Lung (tissue), 12 donors: Measurements from ENCODE around the gene ANO8. TPM values are rescaled to one million over a fixed set of nuclear protein-coding genes. Genes with fewer than 3 reads are reported as not detected.

Source experiments
- ATAC-seq: fragments of 200-7000 bp; cut with Tn5 transposase; one replicate; pipeline ENCODE4 v1.9.1; 2020; ENCODE audit warnings: moderate number of reproducible peaks; ENCODE audit not compliant: insufficient read depth, low FRiP score
- DNase-seq, 3 donors: peaks; one replicate each; pipeline ENCODE4 v3.0.0-alpha.2; 2013 to 2017
- H3K27ac ChIP-seq, 2 donors: one replicate each; pipeline ENCODE4 v1.5.1; 2013; ENCODE audit warnings: mild to moderate bottlenecking in 2 of 2, moderate library complexity in 2 of 2, control low read depth in 1 of 2, inconsistent platforms in 1 of 2, low read depth in 1 of 2, low read length in 1 of 2
- H3K27me3 ChIP-seq, 3 donors: one replicate each; pipeline ENCODE4 v1.5.1; 2013; ENCODE audit warnings: low read length in 2 of 3; ENCODE audit not compliant: control insufficient read depth in 3 of 3, insufficient read depth in 3 of 3
- H3K36me3 ChIP-seq, 4 donors: one replicate each; pipeline ENCODE4 v1.5.1; 2013; ENCODE audit warnings: low read length in 4 of 4, mild to moderate bottlenecking in 1 of 4, moderate library complexity in 1 of 4; ENCODE audit not compliant: control insufficient read depth in 4 of 4, insufficient read depth in 4 of 4
- H3K4me1 ChIP-seq, 5 donors: one replicate each; pipeline ENCODE4 v1.5.1; 2013; ENCODE audit warnings: low read length in 5 of 5, mild to moderate bottlenecking in 2 of 5, moderate library complexity in 1 of 5; ENCODE audit not compliant: control insufficient read depth in 5 of 5, insufficient read depth in 5 of 5
- H3K4me3 ChIP-seq: one replicate; pipeline ENCODE4 v1.5.1; 2013; ENCODE audit warnings: mild to moderate bottlenecking, control low read depth, moderate library complexity
- H3K9ac ChIP-seq, 2 donors: one replicate each; pipeline ENCODE4 v1.5.1; 2013; ENCODE audit warnings: low read length in 2 of 2, control low read depth in 1 of 2; ENCODE audit not compliant: insufficient read depth in 1 of 2
- H3K9me3 ChIP-seq, 4 donors: one replicate each; pipeline ENCODE4 v1.5.1; 2013; ENCODE audit warnings: low read length in 3 of 4, mild to moderate bottlenecking in 1 of 4, moderate library complexity in 1 of 4; ENCODE audit not compliant: control insufficient read depth in 4 of 4, insufficient read depth in 3 of 4
- WGBS, 2 donors: extraction: QIAGEN DNeasy Blood & Tissue Kit; methylation state at CpG; one replicate each; pipeline ENCODE4 v1.1.7; 2013; 5-methylcytosine and 5-hydroxymethylcytosine counted together
- polyA plus RNA-seq, 2 donors: library from polyadenylated mRNA; stranded (reverse); fragments of 200-250 nt; gene quantifications; one replicate each; pipeline ENCODE4 v1.2.1, GENCODE V29; 2013
- total RNA-seq, 2 donors: library from RNA; depleted of rRNA in 1 of 2; stranded (reverse); fragments of >200 nt in 1 of 2; gene quantifications; one replicate each; pipeline ENCODE4 v1.2.1, GENCODE V29; 2014 to 2021
- TF ChIP-seq, protein P1 (sequence below): IDR thresholded peaks from 2 replicates; pipeline ENCODE4 v1.5.1; 2012; ENCODE audit warnings: mild to moderate bottlenecking; ENCODE audit errors: control extremely low read depth, extremely low read depth
- donor health status: control.
- donor health status: control.
- donor health status: Bipolar disorder and iron deficiency.
- donor health status: healthy.
- donor health status: DM: yes; HTN: yes; CAD: no.

Gene ANO8
- total and polyA plus RNA-seq, 4 donors: 7.1 to 22.5 (median 8.0) TPM

GRCh38 chr19:17330262-17331044 is 4.2 kb downstream of the ANO8 start:
- H3K9me3 ChIP-seq: no peaks in the 10 kb centered on the region
- H3K27me3 ChIP-seq: peaks cover 0 to 9% (median 2%) of the 10 kb centered on the region in 3 donors
- 95% methylated on average over 24 of the region's 24 CpGs for WGBS, 2 donors
- no peak overlapping the region for H3K9ac ChIP-seq
- TF ChIP-seq, protein P1, sequence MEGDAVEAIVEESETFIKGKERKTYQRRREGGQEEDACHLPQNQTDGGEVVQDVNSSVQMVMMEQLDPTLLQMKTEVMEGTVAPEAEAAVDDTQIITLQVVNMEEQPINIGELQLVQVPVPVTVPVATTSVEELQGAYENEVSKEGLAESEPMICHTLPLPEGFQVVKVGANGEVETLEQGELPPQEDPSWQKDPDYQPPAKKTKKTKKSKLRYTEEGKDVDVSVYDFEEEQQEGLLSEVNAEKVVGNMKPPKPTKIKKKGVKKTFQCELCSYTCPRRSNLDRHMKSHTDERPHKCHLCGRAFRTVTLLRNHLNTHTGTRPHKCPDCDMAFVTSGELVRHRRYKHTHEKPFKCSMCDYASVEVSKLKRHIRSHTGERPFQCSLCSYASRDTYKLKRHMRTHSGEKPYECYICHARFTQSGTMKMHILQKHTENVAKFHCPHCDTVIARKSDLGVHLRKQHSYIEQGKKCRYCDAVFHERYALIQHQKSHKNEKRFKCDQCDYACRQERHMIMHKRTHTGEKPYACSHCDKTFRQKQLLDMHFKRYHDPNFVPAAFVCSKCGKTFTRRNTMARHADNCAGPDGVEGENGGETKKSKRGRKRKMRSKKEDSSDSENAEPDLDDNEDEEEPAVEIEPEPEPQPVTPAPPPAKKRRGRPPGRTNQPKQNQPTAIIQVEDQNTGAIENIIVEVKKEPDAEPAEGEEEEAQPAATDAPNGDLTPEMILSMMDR: no peak
- peaks cover 0 to 17% (median 8%) of the 10 kb centered on the region in 5 donors for H3K4me1 ChIP-seq
- no peak for ATAC-seq
- peaks cover 0 to 7% (median 2%) of the 10 kb centered on the region in 4 donors for H3K36me3 ChIP-seq
- no peak for DNase-seq
- no peak overlapping the region for H3K27ac ChIP-seq
- no peak overlapping the region for H3K4me3 ChIP-seq

DNA sequence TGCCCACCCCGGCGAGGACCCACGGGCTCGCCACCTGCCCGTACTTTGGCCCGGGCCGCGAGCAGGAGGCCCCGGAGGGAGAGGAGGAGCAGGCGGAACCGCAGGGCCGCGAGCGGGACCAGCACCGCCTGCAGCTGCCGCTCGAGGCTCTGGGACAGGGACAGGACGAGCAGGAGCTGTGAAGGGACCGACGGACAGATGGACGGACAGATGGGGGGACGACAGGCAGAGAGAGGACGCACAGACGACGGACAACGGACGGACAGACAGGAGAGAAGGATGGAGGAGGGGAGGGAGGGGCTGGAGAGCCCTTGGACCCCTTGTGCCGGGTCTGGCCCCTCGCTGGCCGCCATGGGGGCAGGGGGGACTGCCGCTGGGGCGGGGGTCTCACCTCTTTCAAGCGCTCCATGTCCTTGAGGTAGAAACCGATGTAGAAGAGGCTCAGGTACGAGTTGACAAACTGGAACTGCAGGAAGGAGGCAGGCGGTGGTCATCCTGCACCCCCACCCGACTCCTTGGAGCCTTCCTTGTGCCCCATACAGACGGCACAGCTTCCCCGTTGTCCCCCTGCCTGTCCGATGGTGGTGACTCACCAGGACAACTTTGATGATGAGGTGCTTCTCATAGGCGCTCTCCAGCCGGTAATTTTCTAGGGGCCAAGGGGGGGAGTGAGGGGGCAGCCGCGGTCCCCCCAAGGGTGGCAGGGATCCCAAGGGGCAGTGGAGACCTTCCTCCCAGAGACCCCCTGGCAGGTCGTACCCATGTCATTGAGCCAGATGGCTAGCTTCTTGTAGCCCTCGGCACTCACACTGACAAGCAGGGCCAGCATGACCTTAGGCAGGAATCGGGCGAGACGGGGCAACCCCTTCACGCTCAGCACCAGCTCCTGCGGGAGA is 5.0 kb downstream of the ANO8 start:
- Histone ChIP-seq H3K27me3 (peaks cover 0 to 9% (median 2%) of the 10 kb centered on the region in 3 donors), H3K4me3 (no peak overlapping the region), H3K27ac (no peak overlapping the region), H3K36me3 (peaks cover 0 to 13% (median 2%) of the 10 kb centered on the region in 4 donors), H3K9ac (no peak overlapping the region), H3K9me3 (no peaks in the 10 kb centered on the region), H3K4me1 (peaks cover 0 to 17% (median 6%) of the 10 kb centered on the region in 5 donors)
- ATAC-seq: no peak
- DNase-seq: no peak
- TF ChIP-seq, protein P1: no peak
- 65 to 74% methylated on average over 49 to 51 of the region's 51 CpGs for WGBS, 2 donors

DNA sequence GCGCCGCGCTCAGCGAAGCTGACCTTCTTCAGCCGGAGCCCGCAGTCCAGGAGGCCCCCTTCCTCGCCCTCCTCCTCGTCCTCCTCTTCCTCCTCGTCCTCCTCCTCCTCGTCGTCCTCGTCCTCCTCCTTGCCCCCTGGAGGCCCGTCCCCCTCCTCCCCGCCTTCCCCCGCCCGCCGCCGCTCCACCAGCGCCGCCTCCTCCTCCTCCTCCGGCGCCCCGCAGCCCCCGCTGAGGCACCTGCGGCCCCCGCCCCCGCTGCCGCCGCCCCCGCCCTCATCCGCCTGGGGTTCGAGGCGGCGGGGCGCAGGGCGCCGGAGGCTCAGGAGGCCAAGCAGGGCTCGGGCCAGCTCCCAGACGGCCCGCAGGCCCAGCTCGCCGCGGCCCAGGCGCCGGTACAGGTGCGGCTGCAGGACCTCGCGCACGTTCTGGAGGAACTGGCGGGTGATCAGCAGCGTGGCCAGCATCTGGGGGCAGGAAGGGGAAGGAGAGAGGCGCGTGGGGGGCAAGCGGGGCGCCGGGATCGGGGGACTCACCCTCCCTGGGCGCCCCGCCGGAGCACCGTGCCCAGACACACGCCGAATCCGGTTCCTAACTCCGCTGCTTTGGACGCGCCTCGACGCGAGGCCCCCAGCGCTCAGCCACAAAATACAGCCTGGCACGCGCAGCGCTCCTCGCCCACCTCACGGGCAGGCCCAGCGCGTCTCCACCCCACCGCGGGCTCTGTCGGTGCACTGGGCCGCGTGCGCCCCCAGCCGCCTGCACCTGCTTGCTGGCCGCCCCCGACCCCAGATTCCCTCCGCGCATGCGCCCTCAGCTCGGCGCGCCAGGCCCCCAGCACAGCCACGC is 5.9 kb downstream of the ANO8 start:
- DNase-seq (no peak), ATAC-seq (no peak)
- TF ChIP-seq, protein P1: no peak
- Histone ChIP-seq H3K9ac (no peak overlapping the region), H3K36me3 (peaks cover 0 to 14% (median 2%) of the 10 kb centered on the region in 4 donors), H3K27ac (no peak overlapping the region), H3K9me3 (no peaks in the 10 kb centered on the region), H3K4me1 (peaks cover 0 to 13% (median 1%) of the 10 kb centered on the region in 5 donors), H3K27me3 (peaks cover 0 to 9% (median 2%) of the 10 kb centered on the region in 3 donors), H3K4me3 (peak overlapping the region; percentile 24)
- WGBS, 2 donors: 8 to 27% methylated on average over 56 to 94 of the region's 94 CpGs
